Fibroblast of peridontal ligament (primary cell): ENCODE data around the gene PSMB5.
A peak's percentile ranks its signal among the peaks of the same experiment; 100 is the strongest.

Source experiments
- DNase-seq: peaks from one replicate; pipeline ENCODE4 v3.0.0-alpha.2; 2010; ENCODE audit errors: extremely low read depth

Gene PSMB5

GRCh38 chr14:23043754-23044153 lies 9.1 kb upstream of the PSMB5 start:
- DNase-seq = no peak

GRCh38 chr14:23043145-23043544 lies 8.4 kb upstream of the PSMB5 start:
- no peak for DNase-seq

GRCh38 chr14:23042162-23042965 lies 7.7 kb upstream of the PSMB5 start, which contains the start of gene PSMB11:
Gene PSMB11 (plus strand): TSS chr14:23042212. CDS start chr14:23042226, 14 bp downstream.
- no peak for DNase-seq

- DNase-seq = no peak
Measured at GRCh38 chr14:23041729-23042128, 7.0 kb upstream of the PSMB5 start.

- no peak for DNase-seq
Measured at GRCh38 chr14:23040100-23040499, 5.4 kb upstream of the PSMB5 start.

GRCh38 chr14:23035303-23036144 lies 824 bp upstream of the PSMB5 start:
- no peak for DNase-seq

- peak; percentile 19 for DNase-seq
Measured at GRCh38 chr14:23033801-23034497, 751 bp downstream of the PSMB5 start.

GRCh38 chr14:23033251-23033727 lies 1.4 kb downstream of the PSMB5 start:
- DNase-seq = no peak

- DNase-seq = no peak
Measured at GRCh38 chr14:23030936-23031335, 3.8 kb downstream of the PSMB5 start.

- DNase-seq = no peak
Measured at GRCh38 chr14:23028799-23029198, 5.9 kb downstream of the PSMB5 start.

- no peak for DNase-seq
Measured at GRCh38 chr14:23025151-23025814, 9.4 kb downstream of the PSMB5 start.

- no peak for DNase-seq
Measured at GRCh38 chr14:23024612-23025075, 10.1 kb downstream of the PSMB5 start.

GRCh38 chr14:23023795-23024152 lies 10.9 kb downstream of the PSMB5 start:
- DNase-seq = no peak

- DNase-seq = no peak
Measured at GRCh38 chr14:23023022-23023794, 11.5 kb downstream of the PSMB5 start.

GRCh38 chr14:23021889-23022442 lies 12.7 kb downstream of the PSMB5 start:
- DNase-seq = no peak

GRCh38 chr14:23021434-23021833 lies 13.3 kb downstream of the PSMB5 start:
- DNase-seq = no peak

- DNase-seq = no peak
Measured at GRCh38 chr14:23020143-23021128, 14.3 kb downstream of the PSMB5 start.

GRCh38 chr14:23018107-23018506 lies 16.6 kb downstream of the PSMB5 start:
- DNase-seq = no peak

GRCh38 chr14:23017091-23017490 lies 17.6 kb downstream of the PSMB5 start:
- no peak for DNase-seq
